ENCODE measurements around the gene EPAS1.

DNA sequence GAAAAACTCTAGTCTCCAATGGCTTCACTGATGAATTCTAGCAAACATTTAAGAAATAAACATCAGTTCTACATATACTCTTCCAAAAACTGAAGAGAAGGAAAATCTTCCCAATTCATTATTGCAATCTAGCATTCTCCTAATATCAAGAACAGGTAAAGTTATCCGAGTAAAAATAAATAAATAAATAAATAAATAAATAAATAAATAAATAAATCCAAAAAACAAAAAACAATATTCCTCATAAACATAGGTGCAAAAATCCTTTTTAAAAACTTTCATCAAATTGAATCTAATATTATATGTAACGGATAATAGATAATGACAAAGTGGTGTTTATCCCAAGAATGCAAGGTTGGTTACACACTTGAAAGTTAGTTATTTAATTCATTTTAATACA is 123.7 kb downstream of the EPAS1 start:
- TF ChIP-seq, protein P1, sequence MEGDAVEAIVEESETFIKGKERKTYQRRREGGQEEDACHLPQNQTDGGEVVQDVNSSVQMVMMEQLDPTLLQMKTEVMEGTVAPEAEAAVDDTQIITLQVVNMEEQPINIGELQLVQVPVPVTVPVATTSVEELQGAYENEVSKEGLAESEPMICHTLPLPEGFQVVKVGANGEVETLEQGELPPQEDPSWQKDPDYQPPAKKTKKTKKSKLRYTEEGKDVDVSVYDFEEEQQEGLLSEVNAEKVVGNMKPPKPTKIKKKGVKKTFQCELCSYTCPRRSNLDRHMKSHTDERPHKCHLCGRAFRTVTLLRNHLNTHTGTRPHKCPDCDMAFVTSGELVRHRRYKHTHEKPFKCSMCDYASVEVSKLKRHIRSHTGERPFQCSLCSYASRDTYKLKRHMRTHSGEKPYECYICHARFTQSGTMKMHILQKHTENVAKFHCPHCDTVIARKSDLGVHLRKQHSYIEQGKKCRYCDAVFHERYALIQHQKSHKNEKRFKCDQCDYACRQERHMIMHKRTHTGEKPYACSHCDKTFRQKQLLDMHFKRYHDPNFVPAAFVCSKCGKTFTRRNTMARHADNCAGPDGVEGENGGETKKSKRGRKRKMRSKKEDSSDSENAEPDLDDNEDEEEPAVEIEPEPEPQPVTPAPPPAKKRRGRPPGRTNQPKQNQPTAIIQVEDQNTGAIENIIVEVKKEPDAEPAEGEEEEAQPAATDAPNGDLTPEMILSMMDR (IDR thresholded peaks at IDR 0.05) = no peak
- TF ChIP-seq POLR2A (IDR thresholded peaks at IDR 0.05) = no peak
